ENCODE data around the gene BCL6B. TPM values are rescaled to one million over a fixed set of nuclear protein-coding genes. Genes with fewer than 3 reads are reported as not detected.

Gene BCL6B
- total RNA-seq, 1 experiment from 2014 or later, result 0.57 TPM

DNA sequence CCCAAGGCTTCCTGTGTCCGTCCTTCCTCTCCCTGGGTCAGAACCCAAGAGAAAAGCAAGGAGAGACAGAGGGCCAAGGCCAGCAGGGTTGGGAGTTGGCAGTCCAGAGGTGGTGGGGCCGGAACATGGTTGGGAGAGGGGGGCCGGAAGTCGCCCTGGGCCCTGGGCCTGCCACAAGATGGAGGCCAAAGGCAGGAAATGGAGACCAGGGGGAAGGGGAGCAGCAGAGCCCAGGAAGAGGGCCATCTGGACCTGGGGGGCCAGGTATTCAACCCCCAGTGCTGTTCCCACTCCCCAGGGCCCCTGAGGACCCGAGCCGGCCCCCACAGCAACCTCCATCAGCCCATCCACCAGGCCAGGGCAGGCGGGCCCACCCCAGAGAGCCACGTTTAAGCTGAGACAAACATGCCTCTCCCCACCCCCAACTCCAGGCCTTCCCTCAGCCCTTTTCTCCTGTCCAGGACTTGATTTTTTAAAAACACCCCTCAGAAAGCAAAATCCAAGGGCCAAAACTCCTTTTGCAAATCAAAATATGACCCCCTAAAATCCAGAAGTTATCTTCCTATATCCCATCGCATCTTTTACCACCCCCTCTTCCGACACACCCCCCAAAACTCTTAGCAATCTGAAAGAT, 4.4 kb upstream of the BCL6B start:
- ChIA-PET CTCF (no interaction called here), RAD21 (ENCODE audit: low non-redundant PET in 1 of 2, low total read pairs in 2 of 2, uncharacterized antibody in 2 of 2, unreplicated experiment in 2 of 2) (interaction anchor here in 1 of 2 experiments (0.7 kb wide), 1 partner anchor 173 kb away, joined by 7 read pairs; no protein-coding TSS in a partner anchor), POLR2A (interaction anchor here (0.6 kb wide), 1 partner anchor 182 kb away, joined by 3 read pairs; no protein-coding TSS in a partner anchor)
- Histone ChIP-seq H3K36me3 (ENCODE audit: control insufficient read depth in 1 of 2, insufficient read depth in 2 of 2, low read length in 2 of 2) (no peaks in the 10 kb centered on the region), H3K27me3 (ENCODE audit: insufficient read depth, low read length) (no peaks in the 10 kb centered on the region), H3K27ac (ENCODE audit: low read depth, low read length) (no peak overlapping the region), H3K9me2 (ENCODE audit: insufficient read depth) (no peaks in the 10 kb centered on the region), H3K9ac (ENCODE audit: low read length) (no peak overlapping the region), H2AFZ (ENCODE audit: low read depth, low read length, poor library complexity, severe bottlenecking) (no peak overlapping the region), H3K4me3 (replicated peaks in 1 of 2; ENCODE audit: low read depth in 1 of 2, low read length in 2 of 2) (no peak overlapping the region), H3K4me1 (ENCODE audit: control insufficient read depth in 1 of 2, insufficient read depth in 2 of 2, low read length in 2 of 2) (peaks cover 10 to 47% of the 10 kb centered on the region in 2 experiments; a peak in 3 of 4 replicates), H4K20me1 (ENCODE audit: insufficient read depth) (no peaks in the 10 kb centered on the region), H3K4me2 (ENCODE audit: low read length) (no peak overlapping the region), H3K79me2 (ENCODE audit: insufficient read depth, low read length) (peaks cover 10% of the 10 kb centered on the region), H3K9me3 (ENCODE audit: control insufficient read depth in 1 of 2, insufficient read depth in 1 of 2, low read depth in 1 of 2, low read length in 2 of 2) (no peaks in the 10 kb centered on the region)
- no TSS peak for BruUV-seq (replicated peaks)
- intact Hi-C loops (cut with micrococcal nuclease), result no loop called here
- no peak for ATAC-seq
- no peak for TF ChIP-seq ZFX (IDR thresholded peaks at IDR 0.05)
- TF ChIP-seq POLR2A (IDR thresholded peaks at IDR 0.05; ENCODE audit: borderline replicate concordance, extremely low read depth, insufficient read depth, insufficient read length), result no peak
- no peak for TF ChIP-seq FOSL1 (IDR thresholded peaks at IDR 0.05; ENCODE audit: low read depth)
- TF ChIP-seq, protein P1, sequence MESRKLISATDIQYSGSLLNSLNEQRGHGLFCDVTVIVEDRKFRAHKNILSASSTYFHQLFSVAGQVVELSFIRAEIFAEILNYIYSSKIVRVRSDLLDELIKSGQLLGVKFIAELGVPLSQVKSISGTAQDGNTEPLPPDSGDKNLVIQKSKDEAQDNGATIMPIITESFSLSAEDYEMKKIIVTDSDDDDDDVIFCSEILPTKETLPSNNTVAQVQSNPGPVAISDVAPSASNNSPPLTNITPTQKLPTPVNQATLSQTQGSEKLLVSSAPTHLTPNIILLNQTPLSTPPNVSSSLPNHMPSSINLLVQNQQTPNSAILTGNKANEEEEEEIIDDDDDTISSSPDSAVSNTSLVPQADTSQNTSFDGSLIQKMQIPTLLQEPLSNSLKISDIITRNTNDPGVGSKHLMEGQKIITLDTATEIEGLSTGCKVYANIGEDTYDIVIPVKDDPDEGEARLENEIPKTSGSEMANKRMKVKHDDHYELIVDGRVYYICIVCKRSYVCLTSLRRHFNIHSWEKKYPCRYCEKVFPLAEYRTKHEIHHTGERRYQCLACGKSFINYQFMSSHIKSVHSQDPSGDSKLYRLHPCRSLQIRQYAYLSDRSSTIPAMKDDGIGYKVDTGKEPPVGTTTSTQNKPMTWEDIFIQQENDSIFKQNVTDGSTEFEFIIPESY (IDR thresholded peaks at IDR 0.05; ENCODE audit: extremely low read depth, insufficient replicate concordance, low read length), result no peak
- DNase-seq (ENCODE audit: low read depth, low spot score), result no peak

DNA sequence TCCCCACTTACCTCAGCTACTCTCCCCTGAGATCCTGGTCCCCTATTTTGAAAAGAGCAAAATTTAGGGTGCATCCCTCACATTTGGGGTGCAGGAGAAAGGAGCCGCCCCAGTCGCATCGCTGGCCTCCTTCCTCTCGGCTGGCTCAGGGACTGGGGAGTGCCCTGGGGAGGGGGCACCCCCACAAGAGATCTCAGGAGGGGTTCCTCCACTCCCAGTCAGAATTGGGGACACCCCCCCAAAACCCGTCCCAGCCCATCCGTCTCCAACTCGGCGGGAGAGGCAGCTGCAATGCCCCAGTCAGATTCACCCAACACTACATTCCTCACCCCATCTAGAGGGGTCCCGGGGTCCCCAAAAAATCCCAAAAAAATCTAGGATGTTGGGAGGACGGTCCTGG, 3.5 kb upstream of the BCL6B start:
- Histone ChIP-seq H3K4me1 (ENCODE audit: control insufficient read depth in 1 of 2, insufficient read depth in 2 of 2, low read length in 2 of 2) (peaks cover 10 to 48% of the 10 kb centered on the region in 2 experiments; a peak in 3 of 4 replicates), H2AFZ (ENCODE audit: low read depth, low read length, poor library complexity, severe bottlenecking) (peak overlapping the region; percentile 94), H3K4me3 (replicated peaks in 1 of 2; ENCODE audit: low read depth in 1 of 2, low read length in 2 of 2) (peak overlapping the region in 1 of 2 experiments; percentile 54; a peak in 2 of 4 replicates), H3K36me3 (ENCODE audit: control insufficient read depth in 1 of 2, insufficient read depth in 2 of 2, low read length in 2 of 2) (no peaks in the 10 kb centered on the region), H3K27ac (ENCODE audit: low read depth, low read length) (no peak overlapping the region; the same call in 1 of the 2 replicates), H3K27me3 (ENCODE audit: insufficient read depth, low read length) (no peaks in the 10 kb centered on the region), H3K79me2 (ENCODE audit: insufficient read depth, low read length) (0 out of 2 replicates have a peak, but pooled peaks cover under 1% of the 10 kb centered on the region), H3K9ac (ENCODE audit: low read length) (peak overlapping the region; percentile 62), H3K4me2 (ENCODE audit: low read length) (peak overlapping the region; percentile 82), H3K9me3 (ENCODE audit: control insufficient read depth in 1 of 2, insufficient read depth in 1 of 2, low read depth in 1 of 2, low read length in 2 of 2) (no peaks in the 10 kb centered on the region), H4K20me1 (ENCODE audit: insufficient read depth) (no peaks in the 10 kb centered on the region), H3K9me2 (ENCODE audit: insufficient read depth) (no peaks in the 10 kb centered on the region)
- no TSS peak for BruUV-seq (replicated peaks)
- no peak for DNase-seq (ENCODE audit: low read depth, low spot score)
- ChIA-PET RAD21 (ENCODE audit: low non-redundant PET in 1 of 2, low total read pairs in 2 of 2, uncharacterized antibody in 2 of 2, unreplicated experiment in 2 of 2) (no interaction called here), CTCF (no interaction called here), POLR2A (interaction anchor here (0.6 kb wide), 1 partner anchor 352 kb away, joined by 6 read pairs; no protein-coding TSS in a partner anchor)
- ATAC-seq, result no peak
- intact Hi-C loops (cut with micrococcal nuclease), result no loop called here
- TF ChIP-seq YY1 (IDR thresholded peaks at IDR 0.05; ENCODE audit: extremely low read depth, insufficient replicate concordance, low read depth, low read length), result no peak
- TF ChIP-seq FOSL1 (IDR thresholded peaks at IDR 0.05; ENCODE audit: low read depth), result no peak
- TF ChIP-seq SRF (IDR thresholded peaks at IDR 0.05; ENCODE audit: low read depth), result no peak
- no peak for TF ChIP-seq ZNF274 (IDR thresholded peaks at IDR 0.05; ENCODE audit: low read depth, low read length)
- TF ChIP-seq EZH2phosphoT487 (IDR thresholded peaks at IDR 0.05; ENCODE audit: borderline replicate concordance), result no peak
- TF ChIP-seq ZFX (IDR thresholded peaks at IDR 0.05), result no peak
- TF ChIP-seq RAD21 (IDR thresholded peaks at IDR 0.05; ENCODE audit: low read depth), result no peak
- TF ChIP-seq JUND (IDR thresholded peaks at IDR 0.05), result no peak
- TF ChIP-seq SP1 (IDR thresholded peaks at IDR 0.05; ENCODE audit: low read depth), result no peak
- TF ChIP-seq, protein P1 (IDR thresholded peaks at IDR 0.05; ENCODE audit: extremely low read depth, insufficient replicate concordance, low read length), result no peak
- TF ChIP-seq, protein P2, sequence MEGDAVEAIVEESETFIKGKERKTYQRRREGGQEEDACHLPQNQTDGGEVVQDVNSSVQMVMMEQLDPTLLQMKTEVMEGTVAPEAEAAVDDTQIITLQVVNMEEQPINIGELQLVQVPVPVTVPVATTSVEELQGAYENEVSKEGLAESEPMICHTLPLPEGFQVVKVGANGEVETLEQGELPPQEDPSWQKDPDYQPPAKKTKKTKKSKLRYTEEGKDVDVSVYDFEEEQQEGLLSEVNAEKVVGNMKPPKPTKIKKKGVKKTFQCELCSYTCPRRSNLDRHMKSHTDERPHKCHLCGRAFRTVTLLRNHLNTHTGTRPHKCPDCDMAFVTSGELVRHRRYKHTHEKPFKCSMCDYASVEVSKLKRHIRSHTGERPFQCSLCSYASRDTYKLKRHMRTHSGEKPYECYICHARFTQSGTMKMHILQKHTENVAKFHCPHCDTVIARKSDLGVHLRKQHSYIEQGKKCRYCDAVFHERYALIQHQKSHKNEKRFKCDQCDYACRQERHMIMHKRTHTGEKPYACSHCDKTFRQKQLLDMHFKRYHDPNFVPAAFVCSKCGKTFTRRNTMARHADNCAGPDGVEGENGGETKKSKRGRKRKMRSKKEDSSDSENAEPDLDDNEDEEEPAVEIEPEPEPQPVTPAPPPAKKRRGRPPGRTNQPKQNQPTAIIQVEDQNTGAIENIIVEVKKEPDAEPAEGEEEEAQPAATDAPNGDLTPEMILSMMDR (IDR thresholded peaks at IDR 0.05 in 2 of 3, conservative IDR thresholded peaks at IDR 0.05 in 1 of 3; ENCODE audit: borderline replicate concordance in 1 of 3, insufficient read depth in 1 of 3, low read depth in 2 of 3, low read length in 2 of 3), result no peak
- TF ChIP-seq EZH2 (IDR thresholded peaks at IDR 0.05), result no peak
